Measurements from ENCODE around the gene DUSP23. TPM values are rescaled to one million over a fixed set of nuclear protein-coding genes. Genes with fewer than 3 reads are reported as not detected.

DUSP23 gene
- polyA plus RNA-seq, 10 donors: 4.2 to 10.6 (median 6.9) TPM

GRCh38 chr1:159781992-159782391 is 1.2 kb downstream of the DUSP23 start:
- DNase-seq: no peak

GRCh38 chr1:159783724-159784123 is 3.0 kb downstream of the DUSP23 start:
- no peak for DNase-seq

GRCh38 chr1:159786465-159786864 is 5.7 kb downstream of the DUSP23 start:
- DNase-seq: no peak

GRCh38 chr1:159786966-159787365 is 6.2 kb downstream of the DUSP23 start:
- no peak for DNase-seq

- DNase-seq: no peak
Measured at GRCh38 chr1:159790237-159790917, 9.6 kb downstream of the DUSP23 start.

GRCh38 chr1:159791031-159791430 is 10.3 kb downstream of the DUSP23 start:
- DNase-seq: no peak

- no peak for DNase-seq
Measured at GRCh38 chr1:159791461-159791860, 10.7 kb downstream of the DUSP23 start.

- no peak for DNase-seq
Measured at GRCh38 chr1:159795534-159795933, 14.8 kb downstream of the DUSP23 start.

GRCh38 chr1:159798893-159799292 is 18.1 kb downstream of the DUSP23 start:
- peak; percentile 58 to 73 (median 70) for DNase-seq

GRCh38 chr1:159799446-159799985 is 18.8 kb downstream of the DUSP23 start:
- no peak for DNase-seq

GRCh38 chr1:159800177-159800930 is 19.6 kb downstream of the DUSP23 start:
- DNase-seq: no peak

GRCh38 chr1:159802111-159802510 is 21.3 kb downstream of the DUSP23 start, which contains the start of gene FCRL6:
Gene FCRL6 (plus strand): TSS chr1:159802360. CDS start chr1:159802425, 65 bp downstream.
- no peak for DNase-seq

GRCh38 chr1:159803956-159804689 is 23.4 kb downstream of the DUSP23 start:
- DNase-seq: no peak

- DNase-seq: no peak
Measured at GRCh38 chr1:159804924-159805323, 24.2 kb downstream of the DUSP23 start.

GRCh38 chr1:159815926-159816325 is 35.2 kb downstream of the DUSP23 start:
- no peak for DNase-seq

GRCh38 chr1:159817276-159818041 is 36.7 kb downstream of the DUSP23 start:
- DNase-seq: no peak

GRCh38 chr1:159821171-159821867 is 40.6 kb downstream of the DUSP23 start:
- DNase-seq: peak in 2 of 3 donors; percentile 38 to 56

GRCh38 chr1:159823406-159823805 is 42.6 kb downstream of the DUSP23 start:
- DNase-seq: no peak

GRCh38 chr1:159825564-159825963 is 44.8 kb downstream of the DUSP23 start:
- no peak for DNase-seq

GRCh38 chr1:159826441-159827101 is 45.8 kb downstream of the DUSP23 start, which contains the start of gene SLAMF8:
Gene SLAMF8 (plus strand): TSS chr1:159826873. CDS start chr1:159826899, 26 bp downstream.
- DNase-seq: no peak

Measured in muscle of back (tissue), 11 donors.